ENCODE results near the gene KDM5D. TPM values are rescaled to one million over a fixed set of nuclear protein-coding genes. Genes with fewer than 3 reads are reported as not detected.

Gene KDM5D
- total RNA-seq (2014; rRNA removed; shearing (Covaris generic)): 24.1 and 30.2 TPM in 2 replicates
- polyA plus RNA-seq (2014; cell fraction: nucleus; rRNA removed): 43.6 and 69.1 TPM in 2 replicates

DNA sequence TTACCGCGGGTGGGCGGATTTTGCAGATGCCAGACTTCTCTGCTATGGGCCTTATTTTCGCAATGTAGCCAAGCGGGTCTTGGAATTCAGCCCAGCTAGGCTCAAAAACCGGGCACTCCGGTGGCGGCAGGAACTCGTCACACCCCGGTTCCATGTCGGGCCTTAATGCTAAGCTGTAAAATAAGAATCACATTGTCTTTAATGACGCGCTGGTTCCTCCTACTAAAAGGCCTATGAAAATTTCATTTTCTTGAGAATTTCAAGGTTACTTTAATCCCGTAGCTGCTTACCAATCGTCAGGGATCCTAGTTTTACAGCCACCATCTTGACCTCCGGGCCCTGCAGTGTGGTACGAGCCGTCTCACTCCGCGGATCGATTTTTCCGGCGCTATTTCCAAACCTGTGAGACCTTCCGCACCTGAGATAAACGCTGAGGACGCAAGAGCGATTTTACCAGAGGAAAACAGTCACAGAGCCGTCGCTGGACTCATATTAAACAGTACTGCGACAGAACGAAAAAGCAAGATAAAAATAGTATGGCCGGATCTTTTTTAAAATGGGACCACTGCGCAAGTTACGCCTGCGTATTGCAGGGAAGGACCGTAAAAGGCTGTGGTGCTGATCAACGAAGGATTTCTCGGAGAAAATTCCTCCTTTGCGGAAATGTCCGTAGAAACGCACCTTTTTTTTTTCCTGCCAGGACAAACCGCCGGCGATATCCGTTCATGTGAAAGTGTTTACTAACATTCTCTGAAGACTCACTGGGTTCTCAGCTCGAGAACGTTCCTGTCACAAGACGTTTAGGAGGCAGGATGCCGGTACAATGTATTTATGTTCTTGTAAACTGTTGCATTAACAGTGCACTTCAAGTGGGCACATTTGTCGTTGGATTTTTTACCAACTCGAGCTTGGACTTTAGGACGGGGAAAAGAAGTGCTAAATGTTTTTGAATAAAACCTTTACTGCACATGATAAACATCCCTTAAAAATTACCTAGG lies at the start of gene KDM5D:
Gene KDM5D (minus strand): TSS at position 346 of the 998 bp plus-strand sequence. CDS start 192 bp downstream, at position 154.
- DNase-seq (ENCODE audit: extremely low read depth, low read depth): peak; percentile 62

DNA sequence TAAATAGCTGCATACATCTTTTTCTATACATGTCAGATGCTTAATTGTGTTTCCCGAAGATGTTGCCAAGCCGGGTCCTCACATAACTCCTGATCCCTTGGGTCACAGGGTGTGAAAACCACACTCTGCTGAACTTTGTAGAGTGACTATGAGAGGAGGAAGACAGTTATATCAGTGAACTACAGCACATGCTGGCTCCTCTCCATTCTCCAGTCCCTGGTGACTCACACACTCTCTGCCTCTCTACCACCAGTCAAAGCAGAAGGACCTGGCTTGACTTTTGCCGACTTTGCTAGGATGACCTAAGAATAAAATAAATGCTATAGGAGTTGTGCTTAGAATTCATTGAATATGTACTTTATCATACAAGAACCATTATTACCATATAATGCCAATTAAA lies 23.8 kb upstream of the KDM5D start:
- DNase-seq (ENCODE audit: extremely low read depth, low read depth): no peak

DNA sequence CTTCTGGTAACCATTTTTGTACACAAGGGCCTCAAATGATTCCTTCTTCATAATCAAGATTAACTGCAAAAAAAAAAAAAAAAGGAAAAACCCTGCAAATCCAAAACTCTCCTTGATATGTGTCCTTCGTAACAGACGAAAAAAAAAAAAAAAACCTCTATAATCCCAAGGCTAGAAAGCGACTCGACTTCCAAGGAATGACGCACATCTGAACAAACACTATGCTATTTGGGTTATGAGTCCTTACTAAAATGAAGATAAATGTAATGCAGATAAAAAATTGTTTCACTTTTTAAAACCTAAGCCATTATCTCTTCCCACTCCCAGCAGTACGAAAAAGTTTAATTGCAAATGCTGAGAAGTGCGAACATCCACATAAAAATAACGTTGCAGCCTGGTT lies 1.2 kb downstream of the KDM5D start:
- no peak for DNase-seq (ENCODE audit: extremely low read depth, low read depth)

DNA sequence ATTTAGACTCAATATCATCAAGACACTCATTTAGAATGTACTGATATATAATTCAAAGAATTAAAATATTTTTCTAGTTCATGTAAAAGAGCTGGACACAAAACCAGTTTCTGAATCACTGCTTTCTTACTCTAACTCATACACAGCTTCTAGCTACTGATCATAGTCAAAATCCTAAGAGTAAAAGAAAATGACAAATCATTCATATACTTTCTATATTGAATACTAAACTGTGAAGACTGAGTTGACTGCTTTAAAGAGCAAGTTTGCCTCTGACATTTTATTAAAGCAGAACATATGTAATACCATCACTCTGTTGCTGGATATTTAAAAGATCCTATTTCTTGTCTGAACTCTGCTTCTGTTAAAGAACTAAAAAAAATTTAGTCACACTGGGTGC lies 2.4 kb downstream of the KDM5D start:
- DNase-seq (ENCODE audit: extremely low read depth, low read depth): no peak

DNA sequence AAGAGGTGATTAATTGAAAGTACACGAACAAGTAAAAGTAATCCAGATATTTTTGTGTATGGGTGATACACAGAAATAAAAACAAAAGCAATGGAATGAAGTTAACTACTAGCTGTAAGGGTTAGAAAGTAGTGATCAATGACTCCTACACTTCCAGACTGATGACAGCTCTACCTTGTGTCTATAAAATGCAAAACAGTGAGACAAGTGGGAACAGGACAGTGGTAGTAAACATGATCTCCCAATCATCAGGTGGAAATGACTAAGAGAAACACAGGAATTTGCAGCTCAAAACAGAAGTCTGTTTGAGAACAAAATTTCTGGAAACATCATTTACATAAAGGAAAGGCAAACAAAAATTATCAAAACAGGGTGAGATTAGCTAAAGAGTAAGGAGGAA lies 10.1 kb downstream of the KDM5D start:
- DNase-seq (ENCODE audit: extremely low read depth, low read depth): no peak

DNA sequence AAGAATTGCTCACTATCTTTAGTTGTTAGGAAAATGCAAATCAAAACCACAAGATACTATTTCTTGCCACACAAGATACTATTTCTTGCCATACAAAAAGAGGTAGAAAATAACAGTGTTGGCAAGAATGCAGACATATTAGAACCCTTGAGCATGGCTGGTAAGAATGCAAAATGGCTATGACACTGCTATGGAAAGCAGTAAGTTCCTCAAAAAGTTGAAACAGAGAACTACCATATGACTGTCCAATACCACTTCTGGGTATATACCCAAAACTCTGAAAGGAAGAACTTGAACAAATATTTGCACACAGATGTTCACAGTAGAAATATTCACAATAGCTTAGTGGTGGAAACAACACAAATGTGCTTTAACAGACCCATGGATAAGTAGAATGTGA lies 26.6 kb downstream of the KDM5D start:
- no peak for DNase-seq (ENCODE audit: extremely low read depth, low read depth)

DNA sequence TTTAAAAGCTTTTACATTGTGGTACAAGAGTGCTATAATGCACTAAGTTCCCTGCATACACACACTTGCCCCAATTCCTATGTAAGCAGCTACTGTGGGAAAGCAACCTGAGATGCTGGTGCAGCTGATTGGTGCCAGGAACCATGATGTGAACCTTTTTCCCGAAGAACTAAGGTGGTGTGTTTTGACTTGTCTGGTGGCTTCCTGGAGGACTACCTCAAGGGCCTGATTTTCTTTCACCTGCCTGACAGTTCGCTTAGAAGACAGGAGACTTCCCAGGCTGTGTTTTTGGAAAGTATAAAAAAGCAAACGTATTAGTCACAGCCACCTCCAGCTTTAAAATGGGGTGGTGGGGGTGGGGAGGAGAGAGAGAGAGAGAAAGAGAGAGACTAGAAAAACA lies 27.4 kb downstream of the KDM5D start:
- DNase-seq (ENCODE audit: extremely low read depth, low read depth): no peak

DNA sequence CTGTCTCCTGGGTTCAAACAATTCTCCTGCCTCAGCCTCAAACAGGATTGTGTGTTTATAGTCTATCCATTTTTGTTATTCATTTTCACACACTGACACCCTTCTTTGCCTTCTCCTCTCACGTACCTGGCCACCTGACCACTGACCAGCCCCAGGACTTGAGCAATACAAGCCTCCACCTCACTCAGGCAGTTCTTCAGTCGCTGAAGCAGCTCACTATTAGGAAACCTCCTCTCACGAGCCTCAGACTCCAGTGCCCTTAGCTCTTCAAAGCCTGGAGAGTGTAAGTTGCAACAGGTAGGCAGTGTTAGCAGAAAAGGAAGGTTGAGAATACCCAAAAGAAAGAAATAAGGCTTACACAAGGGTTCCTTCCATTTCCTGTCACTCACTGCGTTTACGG lies 29.3 kb downstream of the KDM5D start:
- DNase-seq (ENCODE audit: extremely low read depth, low read depth): no peak

DNA sequence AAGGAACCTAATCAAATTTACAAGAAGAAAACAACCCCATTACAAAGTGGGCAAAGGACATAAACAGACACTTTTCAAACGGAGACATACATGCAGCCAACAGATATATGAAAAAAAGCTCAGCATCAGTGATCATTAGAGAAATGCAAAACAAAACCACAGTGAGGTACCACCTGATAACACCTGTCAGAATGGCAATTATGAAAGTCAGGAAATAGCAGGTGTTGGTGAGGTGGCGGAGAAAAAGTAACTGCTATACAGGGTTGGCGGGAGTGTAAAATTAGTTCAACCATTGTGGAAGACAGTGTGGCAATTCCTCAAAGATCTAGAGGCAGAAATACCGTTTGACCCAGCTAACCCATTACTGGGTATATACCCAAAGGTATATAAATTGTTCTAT lies 31.1 kb downstream of the KDM5D start:
- DNase-seq (ENCODE audit: extremely low read depth, low read depth): no peak

DNA sequence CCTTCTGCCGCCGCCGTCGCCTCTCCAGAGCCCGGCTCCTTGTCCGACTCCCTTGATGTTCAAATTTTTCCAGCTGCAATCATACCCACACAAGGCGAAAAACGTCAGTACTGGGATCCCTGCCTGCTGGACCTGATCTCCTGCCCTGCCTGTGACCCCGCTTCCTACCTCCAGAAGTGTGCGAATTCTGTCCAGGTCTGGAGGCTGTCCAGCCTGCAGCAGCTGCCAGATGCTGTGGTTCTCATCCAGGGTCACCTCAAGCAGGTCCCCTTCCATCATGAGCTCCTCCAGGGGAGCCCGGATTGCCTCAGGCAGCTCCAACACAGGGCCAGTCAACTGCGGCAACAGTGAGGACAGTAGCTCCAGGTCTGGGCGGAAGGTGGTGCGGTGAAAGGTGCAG lies 38.3 kb downstream of the KDM5D start:
- no peak for DNase-seq (ENCODE audit: extremely low read depth, low read depth)

DNA sequence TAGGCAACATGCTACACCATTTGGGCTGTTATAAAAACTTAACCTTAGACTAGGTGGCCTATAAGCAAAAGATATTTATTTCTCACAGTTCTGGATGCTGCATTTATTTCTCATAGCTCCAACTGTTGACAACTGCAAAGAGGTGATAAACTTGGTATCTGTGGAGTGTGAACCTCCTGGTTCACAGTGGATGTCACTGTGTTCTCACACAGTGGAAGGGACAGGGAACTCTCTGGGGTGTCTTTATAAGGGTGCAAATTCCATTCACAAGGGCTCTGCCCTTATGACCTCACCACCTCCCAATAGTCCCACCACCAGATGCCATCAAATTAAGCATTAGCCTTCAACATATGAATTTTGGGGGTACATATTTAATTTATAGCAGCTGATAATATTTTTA lies 46.0 kb downstream of the KDM5D start:
- no peak for DNase-seq (ENCODE audit: extremely low read depth, low read depth)

DNA sequence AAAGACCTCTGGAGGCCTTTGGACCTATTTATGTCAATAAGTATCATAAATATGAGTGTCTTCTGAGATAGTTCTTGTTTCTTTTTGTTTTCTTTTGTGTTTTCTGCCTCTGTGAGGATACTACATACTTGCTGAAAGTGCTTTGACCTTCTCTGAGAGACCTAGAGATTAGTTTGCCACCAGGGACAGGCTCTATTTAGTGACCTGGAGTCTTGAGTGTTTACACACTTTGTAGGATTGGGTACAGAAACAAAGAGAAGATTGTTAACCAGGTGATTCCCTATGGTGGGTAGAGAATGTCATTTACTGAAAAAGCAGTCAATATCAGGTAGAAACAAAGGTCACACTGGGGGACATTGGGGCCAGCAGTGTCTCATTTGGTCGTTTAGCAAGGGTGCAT lies 63.7 kb downstream of the KDM5D start:
- DNase-seq (ENCODE audit: extremely low read depth, low read depth): no peak

Measured in NCI-H460 (cell line).